Measurements from ENCODE around the gene PDE6B. TPM values are rescaled to one million over a fixed set of nuclear protein-coding genes. Genes with fewer than 3 reads are reported as not detected.

PDE6B gene
- total and polyA plus RNA-seq, 4 donors = 2.7 to 24.6 (median 12.0) TPM

DNA sequence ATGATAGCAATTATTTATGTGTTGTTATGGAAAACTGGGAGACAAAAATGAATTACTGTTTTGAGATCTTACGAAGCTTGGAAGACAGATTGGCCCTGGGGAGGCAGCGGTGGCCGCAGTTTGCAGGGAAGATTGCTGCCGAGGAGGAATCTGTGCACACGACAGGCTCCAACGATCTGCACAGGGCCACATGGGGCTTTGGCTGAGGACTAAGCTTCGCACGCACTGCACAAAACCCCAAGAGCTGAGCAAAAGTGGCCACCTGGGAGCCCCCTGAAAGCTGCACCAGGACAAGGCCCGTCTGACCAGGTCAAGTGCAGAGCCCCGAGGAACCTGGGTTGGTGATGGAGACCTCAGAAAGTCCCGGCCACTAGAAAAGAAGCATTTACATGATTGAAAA is 5.2 kb upstream of the PDE6B start:
- TF ChIP-seq CTCF (IDR thresholded peaks at IDR 0.05; ENCODE audit: control extremely low read depth, extremely low read depth) = no peak
- Histone ChIP-seq H3K27me3 (ENCODE audit: control insufficient read depth in 3 of 3, insufficient read depth in 3 of 3, low read length in 2 of 3) (no peaks in the 10 kb centered on the region), H3K36me3 (ENCODE audit: control insufficient read depth in 4 of 4, insufficient read depth in 4 of 4, low read length in 4 of 4) (no peaks in the 10 kb centered on the region), H3K4me3 (no peak overlapping the region), H3K27ac (ENCODE audit: low read depth in 1 of 2, low read length in 1 of 2) (no peak overlapping the region), H3K4me1 (ENCODE audit: control insufficient read depth in 5 of 5, insufficient read depth in 5 of 5, low read length in 5 of 5) (peaks cover 0 to 7% (median 0%) of the 10 kb centered on the region in 5 donors), H3K9me3 (ENCODE audit: control insufficient read depth in 4 of 4, insufficient read depth in 3 of 4, low read length in 3 of 4) (peaks cover 0 to 2% (median 0%) of the 10 kb centered on the region in 4 donors), H3K9ac (ENCODE audit: insufficient read depth in 1 of 2, low read length in 2 of 2) (no peak overlapping the region)
- WGBS, 2 donors = 85 to 90% methylated on average over 11 of the region's 11 CpGs
- ATAC-seq (ENCODE audit: insufficient read depth, low FRiP score) (no peak), DNase-seq (no peak)

DNA sequence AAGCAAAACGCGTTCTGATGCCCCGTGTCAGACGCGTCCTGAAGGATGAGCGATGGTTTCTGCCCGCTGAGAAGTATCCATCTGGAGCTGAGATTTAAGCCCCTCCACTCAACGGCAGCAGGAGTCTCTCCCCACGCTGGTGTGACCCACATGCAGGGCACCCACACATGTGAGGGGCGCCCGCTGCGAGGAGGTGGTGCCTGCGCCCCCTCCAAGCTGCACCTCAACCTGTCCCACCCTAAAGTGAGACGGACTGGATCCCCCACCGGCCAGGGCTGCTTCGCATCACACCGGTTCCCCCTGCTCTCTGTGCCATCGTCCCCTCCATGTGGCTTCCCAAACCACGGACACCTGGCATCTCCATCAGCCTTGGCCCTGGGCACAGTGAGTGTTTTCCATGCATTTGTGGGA is 4.5 kb upstream of the PDE6B start:
- no peak for DNase-seq
- Histone ChIP-seq H3K4me1 (ENCODE audit: control insufficient read depth in 5 of 5, insufficient read depth in 5 of 5, low read length in 5 of 5) (peaks cover 0 to 7% (median 0%) of the 10 kb centered on the region in 5 donors), H3K36me3 (ENCODE audit: control insufficient read depth in 4 of 4, insufficient read depth in 4 of 4, low read length in 4 of 4) (no peaks in the 10 kb centered on the region), H3K9me3 (ENCODE audit: control insufficient read depth in 4 of 4, insufficient read depth in 3 of 4, low read length in 3 of 4) (peaks cover 0 to 2% (median 0%) of the 10 kb centered on the region in 4 donors), H3K27me3 (ENCODE audit: control insufficient read depth in 3 of 3, insufficient read depth in 3 of 3, low read length in 2 of 3) (no peaks in the 10 kb centered on the region), H3K4me3 (no peak overlapping the region), H3K27ac (ENCODE audit: low read depth in 1 of 2, low read length in 1 of 2) (no peak overlapping the region), H3K9ac (ENCODE audit: insufficient read depth in 1 of 2, low read length in 2 of 2) (no peak overlapping the region)
- no peak for ATAC-seq (ENCODE audit: insufficient read depth, low FRiP score)
- no peak for TF ChIP-seq CTCF (IDR thresholded peaks at IDR 0.05; ENCODE audit: control extremely low read depth, extremely low read depth)
- WGBS, 2 donors = 92 to 93% methylated on average over 19 of the region's 19 CpGs

GRCh38 chr4:621296-622070 is 3.9 kb upstream of the PDE6B start:
- ATAC-seq (ENCODE audit: insufficient read depth, low FRiP score) = no peak
- Histone ChIP-seq H3K9me3 (ENCODE audit: control insufficient read depth in 4 of 4, insufficient read depth in 3 of 4, low read length in 3 of 4) (peaks cover 0 to 2% (median 0%) of the 10 kb centered on the region in 4 donors), H3K4me1 (ENCODE audit: control insufficient read depth in 5 of 5, insufficient read depth in 5 of 5, low read length in 5 of 5) (peaks cover 0 to 7% (median 0%) of the 10 kb centered on the region in 5 donors), H3K27me3 (ENCODE audit: control insufficient read depth in 3 of 3, insufficient read depth in 3 of 3, low read length in 2 of 3) (no peaks in the 10 kb centered on the region), H3K27ac (ENCODE audit: low read depth in 1 of 2, low read length in 1 of 2) (no peak overlapping the region), H3K9ac (ENCODE audit: insufficient read depth in 1 of 2, low read length in 2 of 2) (no peak overlapping the region), H3K36me3 (ENCODE audit: control insufficient read depth in 4 of 4, insufficient read depth in 4 of 4, low read length in 4 of 4) (no peaks in the 10 kb centered on the region), H3K4me3 (no peak overlapping the region)
- no peak for DNase-seq
- WGBS, 2 donors = 85 to 90% methylated on average over 22 of the region's 22 CpGs
- TF ChIP-seq CTCF (IDR thresholded peaks at IDR 0.05; ENCODE audit: control extremely low read depth, extremely low read depth) = no peak
